GM12873 (cell line): ENCODE data around the gene ART1.

Source experiments
- TF ChIP-seq, protein P1 (sequence below): IDR thresholded peaks from 2 replicates; pipeline ENCODE4 v1.5.1; 2012; ENCODE audit warnings: low read depth, mild to moderate bottlenecking, moderate library complexity, low read length, control low read depth; ENCODE audit not compliant: insufficient read depth; ENCODE audit errors: missing control alignments

ART1 gene

DNA sequence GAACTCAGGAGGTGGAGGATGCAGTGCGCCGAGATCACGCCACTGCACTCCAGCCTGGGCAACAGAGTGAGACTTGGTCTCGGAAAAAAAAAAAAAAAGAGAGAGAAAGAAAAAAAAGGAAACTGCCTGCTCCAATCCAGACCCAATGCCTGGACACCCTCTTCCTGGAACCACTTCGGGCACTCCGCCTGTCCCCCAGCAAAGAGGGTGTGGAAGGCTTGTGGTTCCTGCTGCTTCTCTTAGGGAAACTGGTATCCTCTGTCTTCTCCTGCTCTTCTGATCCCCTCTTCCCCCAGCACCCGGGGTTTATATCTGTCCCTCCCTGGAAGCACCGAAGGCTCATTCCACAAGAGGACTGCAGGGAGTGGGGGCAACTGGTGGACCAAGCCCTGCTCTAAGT is 13.3 kb downstream of the ART1 start:
- TF ChIP-seq, protein P1, sequence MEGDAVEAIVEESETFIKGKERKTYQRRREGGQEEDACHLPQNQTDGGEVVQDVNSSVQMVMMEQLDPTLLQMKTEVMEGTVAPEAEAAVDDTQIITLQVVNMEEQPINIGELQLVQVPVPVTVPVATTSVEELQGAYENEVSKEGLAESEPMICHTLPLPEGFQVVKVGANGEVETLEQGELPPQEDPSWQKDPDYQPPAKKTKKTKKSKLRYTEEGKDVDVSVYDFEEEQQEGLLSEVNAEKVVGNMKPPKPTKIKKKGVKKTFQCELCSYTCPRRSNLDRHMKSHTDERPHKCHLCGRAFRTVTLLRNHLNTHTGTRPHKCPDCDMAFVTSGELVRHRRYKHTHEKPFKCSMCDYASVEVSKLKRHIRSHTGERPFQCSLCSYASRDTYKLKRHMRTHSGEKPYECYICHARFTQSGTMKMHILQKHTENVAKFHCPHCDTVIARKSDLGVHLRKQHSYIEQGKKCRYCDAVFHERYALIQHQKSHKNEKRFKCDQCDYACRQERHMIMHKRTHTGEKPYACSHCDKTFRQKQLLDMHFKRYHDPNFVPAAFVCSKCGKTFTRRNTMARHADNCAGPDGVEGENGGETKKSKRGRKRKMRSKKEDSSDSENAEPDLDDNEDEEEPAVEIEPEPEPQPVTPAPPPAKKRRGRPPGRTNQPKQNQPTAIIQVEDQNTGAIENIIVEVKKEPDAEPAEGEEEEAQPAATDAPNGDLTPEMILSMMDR, result no peak

DNA sequence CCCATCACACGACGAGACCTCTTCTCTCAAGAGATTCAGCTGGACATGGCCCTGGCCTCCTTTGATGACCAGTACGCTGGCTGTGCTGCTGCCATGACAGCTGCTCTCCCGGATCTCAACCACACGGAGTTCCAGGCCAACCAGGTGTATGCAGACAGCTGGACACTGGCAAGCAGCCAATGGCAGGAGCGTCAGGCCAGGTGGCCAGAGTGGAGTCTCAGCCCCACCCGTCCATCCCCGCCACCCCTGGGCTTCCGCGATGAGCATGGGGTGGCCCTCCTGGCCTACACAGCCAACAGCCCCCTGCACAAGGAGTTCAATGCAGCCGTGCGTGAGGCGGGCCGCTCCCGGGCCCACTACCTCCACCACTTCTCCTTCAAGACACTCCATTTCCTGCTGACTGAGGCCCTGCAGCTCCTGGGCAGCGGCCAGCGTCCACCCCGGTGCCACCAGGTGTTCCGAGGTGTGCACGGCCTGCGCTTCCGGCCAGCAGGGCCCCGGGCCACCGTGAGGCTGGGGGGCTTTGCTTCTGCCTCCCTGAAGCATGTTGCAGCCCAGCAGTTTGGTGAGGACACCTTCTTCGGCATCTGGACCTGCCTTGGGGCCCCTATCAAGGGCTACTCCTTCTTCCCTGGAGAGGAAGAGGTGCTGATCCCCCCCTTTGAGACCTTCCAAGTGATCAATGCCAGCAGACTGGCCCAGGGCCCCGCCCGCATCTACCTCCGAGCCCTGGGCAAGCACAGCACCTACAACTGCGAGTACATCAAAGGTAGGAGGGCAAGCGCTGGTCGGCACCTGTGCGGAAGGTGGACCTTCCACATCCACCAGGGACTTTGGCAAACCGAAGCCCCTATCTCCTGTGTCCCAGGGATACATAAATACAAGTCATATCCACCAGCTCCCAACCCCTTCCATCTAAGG is 14.9 kb downstream of the ART1 start:
- TF ChIP-seq, protein P1, result no peak

DNA sequence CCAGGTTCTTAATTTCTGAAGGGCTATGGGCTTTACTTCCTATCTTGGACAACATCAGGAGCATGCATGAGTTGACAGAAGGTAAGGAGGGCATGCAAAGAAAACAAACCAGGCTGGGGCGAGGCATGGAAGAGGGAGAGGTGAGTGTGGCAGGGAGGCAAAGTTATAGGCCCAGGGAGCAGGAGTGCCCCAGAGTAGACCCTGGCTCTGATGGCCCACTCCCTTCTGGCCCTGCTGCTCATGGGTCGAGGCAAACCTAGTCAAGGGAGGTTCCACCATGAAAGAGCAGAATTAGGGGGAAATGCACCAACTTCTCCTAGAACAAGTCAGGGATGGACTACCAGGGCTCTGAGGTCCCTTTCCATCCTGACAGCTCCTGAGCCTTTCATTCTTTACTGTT is 16.0 kb downstream of the ART1 start:
- TF ChIP-seq, protein P1, result no peak

DNA sequence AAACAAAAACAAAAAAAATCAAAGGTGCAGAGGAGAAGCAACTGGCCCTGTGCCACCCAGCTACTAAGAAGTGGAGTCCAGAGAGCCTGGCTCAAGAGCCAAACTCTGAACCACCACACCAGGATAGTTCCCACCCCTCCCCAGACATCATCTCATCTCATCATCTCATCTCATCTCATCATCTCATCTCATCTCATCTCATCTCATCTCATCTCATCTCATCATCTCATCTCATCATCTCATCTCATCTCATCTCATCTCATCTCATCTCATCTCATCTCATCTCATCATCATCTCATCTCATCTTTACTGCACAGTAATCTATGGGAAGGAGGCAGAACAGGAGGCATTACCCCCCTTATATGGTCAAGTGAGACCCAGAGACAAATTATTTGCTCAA is 17.9 kb downstream of the ART1 start:
- TF ChIP-seq, protein P1, result no peak

DNA sequence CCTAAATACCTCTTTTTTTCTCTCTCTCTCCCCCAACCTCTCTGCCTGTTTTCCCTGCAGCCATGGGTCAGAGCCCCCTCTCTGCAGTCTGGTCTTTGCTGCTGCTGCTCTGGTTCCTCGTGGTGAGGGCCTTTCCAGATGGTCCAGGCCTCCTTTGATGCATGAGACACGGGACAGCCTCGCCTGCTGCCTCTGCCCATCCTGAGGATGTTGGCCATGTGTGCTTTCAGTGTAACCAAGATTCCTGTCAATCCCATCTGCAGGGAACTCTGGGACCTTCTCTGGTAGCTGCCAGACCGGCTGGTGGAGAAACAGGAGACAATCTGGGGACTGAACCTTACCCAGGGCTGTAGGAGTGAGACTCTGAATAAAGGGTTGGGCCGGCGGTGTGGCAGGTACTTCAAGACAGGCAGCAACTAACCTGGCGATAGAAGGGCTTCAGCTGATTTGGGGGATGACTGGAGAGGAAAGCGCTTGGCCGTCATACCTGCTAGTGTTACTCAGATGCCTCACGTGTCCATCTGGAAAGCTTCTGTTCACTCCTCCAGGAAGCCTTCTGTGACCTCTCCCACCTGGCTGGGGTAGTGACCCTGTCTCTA is 19.2 kb downstream of the ART1 start:
- TF ChIP-seq, protein P1, result no peak

DNA sequence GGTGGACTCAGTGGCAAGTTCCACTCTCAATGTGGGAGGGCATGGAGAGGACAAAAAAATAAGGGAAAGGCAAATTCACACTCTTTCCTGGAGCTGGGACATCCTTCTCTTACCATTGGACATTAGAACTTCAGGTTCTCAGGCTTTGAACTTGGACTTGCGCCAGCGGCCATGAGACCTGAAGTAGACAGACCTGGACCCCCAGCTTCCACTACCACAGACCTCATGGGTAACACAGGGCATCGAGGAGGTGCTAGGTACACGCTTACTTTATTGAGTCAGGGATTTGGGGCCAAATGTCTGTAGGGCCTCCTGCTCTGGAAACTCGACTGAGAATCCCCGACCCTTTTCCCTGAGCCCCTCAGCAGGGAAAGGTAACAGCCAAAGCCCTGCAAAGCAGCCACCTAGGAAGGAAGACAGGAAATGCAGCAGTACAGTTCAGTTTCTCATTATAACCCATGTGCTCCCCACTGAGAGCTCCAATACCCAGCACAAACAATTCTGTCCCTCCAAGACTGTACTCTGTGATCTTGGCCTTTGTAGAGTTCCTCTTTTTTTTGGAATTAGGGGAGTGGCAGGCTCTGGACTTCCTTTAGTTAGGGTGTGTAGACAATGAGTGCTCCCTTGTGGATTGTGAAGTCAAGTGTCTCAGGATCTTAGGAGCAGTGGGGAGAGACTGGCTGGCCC is 20.6 kb downstream of the ART1 start:
- TF ChIP-seq, protein P1, result no peak

DNA sequence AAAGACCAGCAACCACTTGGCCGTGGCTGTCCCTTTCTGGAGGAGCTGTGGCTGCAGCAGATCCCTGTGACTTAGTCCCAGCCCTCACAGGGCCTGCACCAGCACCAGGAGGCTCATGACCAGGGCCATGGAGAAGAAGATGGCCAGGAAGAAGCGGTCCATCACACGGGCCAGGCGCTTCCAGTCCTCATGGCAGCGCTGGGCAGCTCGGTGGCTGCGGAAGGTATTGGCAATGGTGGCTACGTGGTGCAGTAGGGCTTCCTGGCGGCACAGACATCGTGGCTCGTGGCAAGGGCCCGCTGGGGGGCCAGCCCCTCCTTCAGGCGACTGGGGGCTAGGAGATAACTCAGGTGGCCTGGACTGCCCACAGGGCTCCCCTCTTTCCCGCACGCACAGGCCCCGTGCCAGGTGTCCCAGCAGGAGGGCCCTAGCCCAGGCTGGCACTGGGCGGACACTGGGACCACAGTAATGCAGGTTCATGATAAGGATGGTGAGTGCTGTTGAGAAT is 21.1 kb downstream of the ART1 start:
- TF ChIP-seq, protein P1, result no peak
